Esophagus muscularis mucosa (tissue), 4 donors: ENCODE results near the gene OR2T1. TPM values are rescaled to one million over a fixed set of nuclear protein-coding genes. Genes with fewer than 3 reads are reported as not detected.

Source experiments
- DNase-seq: peaks from one replicate; pipeline ENCODE4 v3.0.0-alpha.2; 2017; ENCODE audit errors: extremely low spot score
- H3K27ac ChIP-seq, 4 donors: fragments of 200-600 bp; sonication (generic); replicated peaks in 1 of 4; 1 replicate in 3 of 4; 2 replicates in 1 of 4; pipeline ENCODE4 v1.5.1; 2016 to 2019; ENCODE audit warnings: mild to moderate bottlenecking in 1 of 4
- H3K27me3 ChIP-seq, 4 donors: fragments of 200-600 bp; sonication (generic); one replicate each; pipeline versions ENCODE4 v1.5.1 to v1.6.0; 2016 to 2019
- H3K36me3 ChIP-seq, 4 donors: fragments of 200-600 bp; sonication (generic); one replicate each; pipeline ENCODE4 v1.5.1; 2016 to 2019
- H3K4me1 ChIP-seq, 4 donors: fragments of 200-600 bp; sonication (generic); one replicate each; pipeline ENCODE4 v1.5.1; 2016 to 2019
- H3K4me3 ChIP-seq, 4 donors: fragments of 200-600 bp; sonication (generic); 1 replicate in 2 of 4; 2 replicates in 2 of 4; pipeline ENCODE4 v1.5.1; 2016 to 2019; ENCODE audit warnings: mild to moderate bottlenecking in 4 of 4, moderate library complexity in 1 of 4
- H3K9me3 ChIP-seq, 4 donors: fragments of 200-600 bp; sonication (generic); 1 replicate in 3 of 4; 2 replicates in 1 of 4; pipeline ENCODE4 v1.5.1; 2016 to 2019
- EP300 ChIP-seq: sonication (generic); formaldehyde crosslinking; IDR thresholded peaks from one replicate; pipeline ENCODE4 v1.6.1; 2017; ENCODE audit warnings: antibody characterized with exemption
- POLR2A ChIP-seq: fragments of 450-650 bp; IDR thresholded peaks from one replicate; pipeline ENCODE4 v1.6.1; 2017; ENCODE audit warnings: antibody characterized with exemption, moderate library complexity, mild to moderate bottlenecking, low read depth
- POLR2AphosphoS5 ChIP-seq, 2 donors: sonication (generic); formaldehyde crosslinking; IDR thresholded peaks; one replicate each; pipeline ENCODE4 v1.6.1; 2017; ENCODE audit warnings: antibody characterized with exemption in 2 of 2
- WGBS: methylation state at CpG from one replicate; pipeline ENCODE4 v1.1.5; 2018; 5-methylcytosine and 5-hydroxymethylcytosine counted together
- intact Hi-C: fragments of 100-400 bp; cut with DNase I; formaldehyde crosslinking; loops from one replicate; pipeline ENCODE4 v1.15.1; 2023
- total RNA-seq, 4 donors: library from RNA; depleted of rRNA; stranded (reverse); fragments of >200 nt; gene quantifications; one replicate each; pipeline versions ENCODE4 v1.1.0 to v1.2.1, GENCODE V29; 2016
- TF ChIP-seq, protein P1 (sequence below), 3 experiments: fragments of 200-600 bp in 2 of 3; fragments of 450-650 bp in 1 of 3; sonication (generic) in 2 of 3; IDR thresholded peaks; one replicate each; pipeline ENCODE4 v1.5.1; 2017 to 2019; ENCODE audit warnings: antibody characterized with exemption in 3 of 3, mild to moderate bottlenecking in 2 of 3, moderate library complexity in 1 of 3

Gene OR2T1, protein sequence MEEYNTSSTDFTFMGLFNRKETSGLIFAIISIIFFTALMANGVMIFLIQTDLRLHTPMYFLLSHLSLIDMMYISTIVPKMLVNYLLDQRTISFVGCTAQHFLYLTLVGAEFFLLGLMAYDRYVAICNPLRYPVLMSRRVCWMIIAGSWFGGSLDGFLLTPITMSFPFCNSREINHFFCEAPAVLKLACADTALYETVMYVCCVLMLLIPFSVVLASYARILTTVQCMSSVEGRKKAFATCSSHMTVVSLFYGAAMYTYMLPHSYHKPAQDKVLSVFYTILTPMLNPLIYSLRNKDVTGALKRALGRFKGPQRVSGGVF
- not detected for total RNA-seq

DNA sequence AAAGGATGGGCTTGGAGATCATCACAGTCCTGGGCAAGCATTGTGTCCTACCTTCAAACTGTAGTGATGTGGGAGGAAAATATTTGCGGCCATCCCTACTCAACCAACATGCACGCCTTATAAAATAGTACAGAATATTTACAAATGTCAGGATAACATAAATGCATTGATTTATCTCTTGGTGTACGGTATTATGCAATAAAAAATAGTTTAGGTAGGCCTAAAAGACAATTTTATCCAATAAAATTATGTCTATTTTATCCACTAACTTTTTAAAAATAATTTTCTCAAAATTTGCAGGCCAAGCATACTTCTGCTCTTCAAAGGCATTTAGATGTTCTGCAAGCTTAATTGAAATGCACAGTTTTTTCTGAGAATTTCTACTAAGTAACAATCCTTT lies at the start of gene OR2T1:
Gene OR2T1, plus strand, starts transcription at position 301 of the 400 bp plus-strand sequence. CDS start 3,100 bp downstream, outside the sequence.
- DNase-seq, result no peak
- H3K4me3 ChIP-seq, result no peak within 1 kb of the TSS
- H3K4me1 ChIP-seq, result no peaks in the 10 kb centered on the region
- H3K9me3 ChIP-seq, result no peaks in the 10 kb centered on the region
- H3K27me3 ChIP-seq, result no peaks in the 10 kb centered on the region
- intact Hi-C loops, result no loop called here
- no peak within 1 kb of the TSS for H3K27ac ChIP-seq
- TF ChIP-seq POLR2A (no peak), EP300 (no peak), POLR2AphosphoS5 (IDR thresholded peaks at IDR 0.05) (no peak)
- TF ChIP-seq, protein P1, sequence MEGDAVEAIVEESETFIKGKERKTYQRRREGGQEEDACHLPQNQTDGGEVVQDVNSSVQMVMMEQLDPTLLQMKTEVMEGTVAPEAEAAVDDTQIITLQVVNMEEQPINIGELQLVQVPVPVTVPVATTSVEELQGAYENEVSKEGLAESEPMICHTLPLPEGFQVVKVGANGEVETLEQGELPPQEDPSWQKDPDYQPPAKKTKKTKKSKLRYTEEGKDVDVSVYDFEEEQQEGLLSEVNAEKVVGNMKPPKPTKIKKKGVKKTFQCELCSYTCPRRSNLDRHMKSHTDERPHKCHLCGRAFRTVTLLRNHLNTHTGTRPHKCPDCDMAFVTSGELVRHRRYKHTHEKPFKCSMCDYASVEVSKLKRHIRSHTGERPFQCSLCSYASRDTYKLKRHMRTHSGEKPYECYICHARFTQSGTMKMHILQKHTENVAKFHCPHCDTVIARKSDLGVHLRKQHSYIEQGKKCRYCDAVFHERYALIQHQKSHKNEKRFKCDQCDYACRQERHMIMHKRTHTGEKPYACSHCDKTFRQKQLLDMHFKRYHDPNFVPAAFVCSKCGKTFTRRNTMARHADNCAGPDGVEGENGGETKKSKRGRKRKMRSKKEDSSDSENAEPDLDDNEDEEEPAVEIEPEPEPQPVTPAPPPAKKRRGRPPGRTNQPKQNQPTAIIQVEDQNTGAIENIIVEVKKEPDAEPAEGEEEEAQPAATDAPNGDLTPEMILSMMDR (IDR thresholded peaks at IDR 0.05), result no peak
- 69% methylated on average over 3 of the region's 3 CpGs for WGBS
- no peaks in the 10 kb centered on the region for H3K36me3 ChIP-seq

DNA sequence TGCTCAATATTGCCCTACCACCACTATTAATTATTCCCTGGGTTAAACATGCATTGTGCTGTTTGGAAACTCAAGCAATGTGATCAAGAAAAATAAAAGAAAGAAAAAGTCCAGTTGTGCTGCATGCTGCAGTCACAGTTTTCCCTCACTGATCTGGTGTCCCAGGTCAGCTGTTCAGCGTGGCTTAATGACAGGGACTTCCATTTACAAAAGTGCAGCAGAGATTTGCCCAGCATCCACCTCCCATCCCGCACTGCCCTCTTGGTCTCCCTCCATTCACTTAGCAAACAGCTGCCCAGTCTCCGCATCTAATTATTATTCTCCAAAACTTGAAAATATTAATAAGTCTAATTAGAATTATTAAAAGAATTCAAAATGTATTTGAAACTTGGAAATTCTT lies 43.4 kb upstream of the OR2T1 start:
- H3K9me3 ChIP-seq, result peaks cover 0 to 1% (median under 1%) of the 10 kb centered on the region in 4 donors
- no peak overlapping the region for H3K27ac ChIP-seq
- WGBS, result 84% methylated on average over 3 of the region's 3 CpGs
- DNase-seq, result no peak
- H3K27me3 ChIP-seq, result no peaks in the 10 kb centered on the region
- no peak for TF ChIP-seq POLR2A
- TF ChIP-seq, protein P1 (IDR thresholded peaks at IDR 0.05), result no peak
- no peak for TF ChIP-seq POLR2AphosphoS5 (IDR thresholded peaks at IDR 0.05)
- no peak for TF ChIP-seq EP300
- H3K4me1 ChIP-seq, result no peaks in the 10 kb centered on the region
- H3K4me3 ChIP-seq, result no peak overlapping the region
- intact Hi-C loops, result no loop called here
- no peaks in the 10 kb centered on the region for H3K36me3 ChIP-seq

DNA sequence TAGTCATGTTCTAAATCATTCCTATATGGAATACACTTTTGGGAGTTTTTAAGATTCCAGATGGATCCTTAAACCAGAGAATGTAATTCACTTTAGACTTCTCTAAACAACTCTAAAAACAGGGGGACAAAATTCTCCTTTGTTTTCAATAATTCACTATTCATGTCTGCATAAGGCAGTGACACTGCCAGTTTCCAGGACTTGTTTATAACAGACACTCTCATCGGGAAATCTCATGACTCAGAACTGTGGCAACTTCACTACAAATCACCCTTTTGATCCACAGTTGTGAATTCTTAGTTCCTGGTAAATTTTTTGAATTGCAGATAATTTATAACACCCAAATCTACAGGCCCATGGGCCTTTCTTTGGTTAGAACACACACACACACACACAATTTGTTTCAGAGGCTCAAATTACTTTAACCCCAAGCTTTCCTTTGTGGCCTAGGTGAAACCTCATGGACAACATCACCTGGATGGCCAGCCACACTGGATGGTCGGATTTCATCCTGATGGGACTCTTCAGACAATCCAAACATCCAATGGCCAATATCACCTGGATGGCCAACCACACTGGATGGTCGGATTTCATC lies 41.6 kb upstream of the OR2T1 start, which contains the start of gene OR2T4:
Gene OR2T4, plus strand, starts transcription at position 545 of the 595 bp plus-strand sequence. Its CDS starts 0 bp downstream, at position 545.
- H3K27me3 ChIP-seq, result no peaks in the 10 kb centered on the region
- intact Hi-C loops, result no loop called here
- WGBS, result 59% methylated on average over 3 of the region's 3 CpGs
- peaks cover 0 to 11% (median 3%) of the 10 kb centered on the region in 4 donors for H3K9me3 ChIP-seq
- H3K36me3 ChIP-seq, result no peaks in the 10 kb centered on the region
- no peak within 1 kb of the TSS for H3K4me3 ChIP-seq
- TF ChIP-seq, protein P1 (IDR thresholded peaks at IDR 0.05), result no peak
- TF ChIP-seq POLR2A (no peak), POLR2AphosphoS5 (IDR thresholded peaks at IDR 0.05) (no peak), EP300 (no peak)
- H3K4me1 ChIP-seq, result no peaks in the 10 kb centered on the region
- H3K27ac ChIP-seq, result no peak within 1 kb of the TSS
- no peak for DNase-seq

DNA sequence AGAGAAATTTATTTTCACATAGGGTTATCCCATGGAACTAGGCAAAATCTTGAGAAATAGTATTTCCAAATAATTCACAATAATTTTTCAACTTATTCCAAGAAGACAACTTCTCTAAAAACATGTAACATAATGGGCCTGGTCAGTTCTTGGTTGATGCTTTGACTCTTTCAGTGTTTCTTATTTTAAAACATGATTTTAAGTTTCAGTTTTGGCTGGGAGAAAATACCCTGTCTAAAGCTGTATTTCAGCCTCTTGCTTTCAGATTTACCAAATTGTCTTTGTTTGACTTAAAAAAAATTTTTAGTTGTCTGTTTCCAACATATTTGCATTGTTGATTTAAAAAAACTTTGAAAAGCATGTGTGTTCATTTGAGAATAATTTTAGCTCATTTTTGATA lies 36.2 kb upstream of the OR2T1 start:
- H3K27me3 ChIP-seq, result no peaks in the 10 kb centered on the region
- H3K4me3 ChIP-seq, result no peak overlapping the region
- no peaks in the 10 kb centered on the region for H3K4me1 ChIP-seq
- no peak overlapping the region for H3K27ac ChIP-seq
- H3K36me3 ChIP-seq, result no peaks in the 10 kb centered on the region
- TF ChIP-seq POLR2A, result no peak
- TF ChIP-seq POLR2AphosphoS5 (IDR thresholded peaks at IDR 0.05), result no peak
- TF ChIP-seq, protein P1 (IDR thresholded peaks at IDR 0.05), result no peak
- TF ChIP-seq EP300, result no peak
- peaks cover 0 to 11% (median 3%) of the 10 kb centered on the region in 4 donors for H3K9me3 ChIP-seq
- intact Hi-C loops, result no loop called here
- DNase-seq, result no peak
